GM11168 (cell line): ENCODE results near the gene HDAC8.
"Not testable (repeated sequence)": the region's sequence is repeated elsewhere in the genome, so short reads cannot be mapped to it uniquely, and the experiment has no call there.

Experiments used
- in situ Hi-C: fragments of 300-500 bp; cut with MboI; formaldehyde crosslinking; loops from one replicate; pipeline ENCODE4 v1.12.0; 2022; ENCODE audit warnings: low sequenced_read_pairs; ENCODE audit not compliant: unreplicated experiment

Gene HDAC8

GRCh38 chrX:72572248-72573157 lies at the start of gene HDAC8:
Gene HDAC8 (minus strand): TSS chrX:72572843. CDS start chrX:72572761, 82 bp downstream.
- in situ Hi-C loops: no loop called here

DNA sequence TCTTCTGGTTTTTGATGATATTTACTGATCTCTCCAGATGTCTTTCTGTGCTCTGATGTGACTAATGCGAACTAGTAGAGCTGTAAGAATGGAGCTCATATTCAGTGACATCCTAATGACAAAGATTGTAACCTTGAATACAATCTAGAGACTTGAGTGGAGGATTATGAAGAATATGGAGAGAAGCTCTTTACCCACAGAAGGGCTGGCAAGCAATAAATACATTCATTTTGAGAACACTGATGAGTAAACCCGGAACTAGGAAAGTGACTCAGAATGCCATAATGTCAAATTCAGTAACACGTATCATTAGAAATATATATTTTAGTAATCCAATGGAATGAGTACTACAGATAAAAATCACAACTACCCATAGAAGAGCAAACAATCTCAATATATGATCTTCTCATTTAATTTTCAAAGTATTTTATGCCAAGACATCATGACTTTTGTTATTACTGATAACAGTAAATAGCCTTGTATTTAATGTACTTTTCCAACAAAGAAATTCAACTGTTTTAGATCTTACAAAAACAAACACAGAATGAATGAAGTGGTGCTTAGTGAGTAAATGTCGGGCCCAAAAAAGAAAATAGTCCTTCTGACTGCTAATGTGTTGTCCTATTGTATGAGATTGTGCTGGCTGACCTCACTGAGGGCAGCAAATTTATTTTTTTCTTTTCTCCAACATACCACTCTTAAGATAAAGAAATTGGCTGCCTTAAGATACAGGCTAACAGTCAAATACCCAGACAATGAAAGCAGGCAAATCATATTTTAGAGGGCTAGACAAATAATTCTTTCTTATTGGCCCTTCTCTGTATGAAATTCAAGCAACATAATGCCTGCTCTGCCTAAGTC lies 49.2 kb upstream of the HDAC8 start:
- in situ Hi-C loops: no loop called here

GRCh38 chrX:72621163-72621562 lies 48.5 kb upstream of the HDAC8 start:
- in situ Hi-C loops: no loop called here

- in situ Hi-C loops: no loop called here
Measured at GRCh38 chrX:72620550-72621145, 48.0 kb upstream of the HDAC8 start.

- in situ Hi-C loops: no loop called here
Measured at GRCh38 chrX:72609313-72609712, 36.7 kb upstream of the HDAC8 start.

GRCh38 chrX:72604705-72605104 lies 32.1 kb upstream of the HDAC8 start:
- in situ Hi-C loops: no loop called here

DNA sequence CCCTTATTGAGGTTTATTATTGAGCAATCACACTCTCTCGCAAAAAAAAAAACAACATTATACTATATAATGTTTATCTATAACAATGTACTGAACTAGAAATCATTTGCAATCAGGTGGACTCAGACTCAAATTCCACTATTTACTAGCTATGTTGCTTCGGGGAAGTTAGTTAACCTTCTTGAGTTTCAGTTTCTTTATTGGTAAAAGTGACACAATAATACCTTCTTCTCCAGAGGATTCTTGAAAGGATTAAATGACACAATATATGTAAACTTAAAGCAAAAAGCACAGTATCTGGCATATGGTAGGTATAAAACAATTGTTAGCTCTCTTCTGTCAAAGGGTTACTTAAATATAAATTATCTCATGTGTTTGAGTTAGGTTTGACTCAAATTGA lies 31.5 kb upstream of the HDAC8 start:
- in situ Hi-C loops: no loop called here

- in situ Hi-C loops: not testable (repeated sequence)
Measured at GRCh38 chrX:72591038-72591437, 18.4 kb upstream of the HDAC8 start.

GRCh38 chrX:72584163-72584562 lies 11.5 kb upstream of the HDAC8 start:
- in situ Hi-C loops: no loop called here

DNA sequence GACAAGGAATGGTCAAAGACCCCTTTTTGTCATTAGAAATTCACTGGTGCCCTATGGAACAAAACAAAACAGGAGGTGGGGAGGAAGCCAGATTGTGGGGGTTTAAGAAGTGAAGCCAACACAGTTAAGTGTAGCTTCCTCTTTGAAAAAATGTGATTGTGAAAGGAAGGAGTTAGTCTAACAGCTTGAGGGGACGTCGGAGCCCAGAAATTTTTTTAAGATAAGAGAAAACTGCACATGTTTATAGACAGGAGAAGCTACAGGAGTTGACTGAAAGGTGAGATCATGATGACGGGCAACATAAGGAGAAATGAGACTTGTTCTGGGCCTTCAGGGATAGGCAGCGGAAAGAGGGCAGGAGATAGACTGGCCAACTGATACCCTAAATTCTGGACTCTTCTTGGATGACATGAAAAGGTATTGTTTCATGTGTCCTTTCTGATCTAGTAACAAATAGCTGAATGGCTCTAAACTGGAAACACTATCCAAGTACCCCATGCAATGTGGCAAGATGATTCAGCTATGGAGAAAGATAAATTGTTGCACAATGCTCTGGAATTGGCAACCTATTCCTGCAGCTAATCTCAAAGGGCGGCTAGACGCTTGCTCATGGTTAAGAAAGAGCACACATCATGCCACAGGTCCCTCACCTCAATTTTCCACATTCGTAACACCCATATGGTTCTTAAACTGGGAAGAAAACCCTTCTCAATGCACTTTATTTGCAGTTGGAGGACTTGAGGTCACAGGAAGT lies 3.7 kb upstream of the HDAC8 start:
- in situ Hi-C loops: no loop called here

GRCh38 chrX:72573158-72573511 lies 492 bp upstream of the HDAC8 start:
- in situ Hi-C loops: no loop called here

DNA sequence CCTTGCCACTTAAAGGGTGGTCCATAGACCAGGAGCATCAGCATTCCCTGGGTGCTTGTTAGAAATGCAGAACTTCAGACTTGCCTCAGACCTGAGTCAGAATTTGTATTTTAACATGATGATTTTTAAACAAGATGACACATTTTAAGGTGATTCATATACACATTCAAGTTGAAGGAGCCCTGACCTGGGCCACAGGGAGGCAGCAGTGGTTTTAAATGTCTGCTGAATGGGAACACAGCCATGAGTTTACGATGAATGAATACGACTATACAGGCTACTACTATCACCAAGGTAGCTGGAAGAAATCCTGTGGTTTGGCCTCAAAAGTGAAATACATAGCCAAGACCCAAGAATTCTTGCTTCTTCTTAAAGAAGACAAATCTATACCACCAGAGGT lies 2.9 kb downstream of the HDAC8 start:
- in situ Hi-C loops: no loop called here

DNA sequence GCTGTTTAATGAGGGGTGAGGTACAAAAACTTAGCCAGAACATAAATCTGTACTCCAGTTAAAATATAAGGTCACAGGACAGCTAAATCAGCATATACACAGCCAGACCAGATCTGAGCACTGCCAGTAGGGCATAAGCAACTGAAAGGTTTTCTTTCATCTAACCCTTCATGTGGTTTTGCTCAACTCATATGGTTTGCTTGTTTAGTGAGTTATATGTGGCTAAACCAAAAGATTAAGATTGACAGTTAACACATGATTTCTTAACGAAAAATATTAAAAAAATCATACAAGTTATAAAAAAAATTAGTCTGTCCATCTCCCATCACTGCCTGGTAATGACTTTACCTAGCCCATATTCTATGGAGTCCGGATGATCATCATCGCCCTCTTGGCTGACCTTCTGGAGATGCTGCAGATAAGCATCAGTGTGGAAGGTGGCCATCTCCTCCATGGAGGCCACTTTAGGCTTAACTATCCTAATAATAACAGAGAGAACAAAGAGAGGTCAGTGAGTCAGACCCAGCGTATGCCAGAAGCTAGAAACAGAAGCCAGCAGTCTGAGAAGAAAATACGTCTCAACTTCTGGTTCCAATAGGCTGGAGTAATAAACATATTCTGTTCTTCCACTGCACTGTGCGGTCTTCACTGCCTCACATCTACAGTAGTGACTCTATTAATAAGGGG lies 4.1 kb downstream of the HDAC8 start:
- in situ Hi-C loops: no loop called here

- in situ Hi-C loops: no loop called here
Measured at GRCh38 chrX:72566448-72566847, 6.2 kb downstream of the HDAC8 start.

GRCh38 chrX:72559655-72560054 lies 13.0 kb downstream of the HDAC8 start:
- in situ Hi-C loops: not testable (repeated sequence)

- in situ Hi-C loops: no loop called here
Measured at GRCh38 chrX:72554448-72555140, 18.0 kb downstream of the HDAC8 start.

GRCh38 chrX:72552443-72552842 lies 20.2 kb downstream of the HDAC8 start:
- in situ Hi-C loops: not testable (repeated sequence)

DNA sequence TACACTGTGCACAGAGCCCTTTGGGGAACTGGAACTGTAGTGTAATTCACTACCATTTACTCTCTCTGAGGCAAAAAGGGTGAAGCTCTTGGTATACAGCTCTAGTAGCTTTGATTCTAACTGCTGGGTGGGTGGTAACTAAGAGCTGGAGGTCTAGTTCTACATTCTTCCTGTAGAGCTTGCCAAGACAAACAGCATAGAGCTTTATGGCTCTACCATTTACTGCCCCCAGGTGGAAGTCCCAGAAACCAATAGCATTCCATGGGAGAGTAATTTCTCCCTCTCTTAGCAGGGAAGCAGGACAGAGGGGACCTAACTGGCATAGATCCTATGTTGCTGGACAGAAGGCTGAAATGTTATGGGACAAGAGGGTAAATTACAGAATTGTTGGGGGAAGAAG lies 26.7 kb downstream of the HDAC8 start:
- in situ Hi-C loops: no loop called here

GRCh38 chrX:72540318-72540717 lies 32.3 kb downstream of the HDAC8 start:
- in situ Hi-C loops: no loop called here
